ENCODE measurements around the gene DPCD. TPM values are rescaled to one million over a fixed set of nuclear protein-coding genes. Genes with fewer than 3 reads are reported as not detected.

Gene DPCD
- total RNA-seq, 1 experiment from 2014 or later: 39.5 TPM

GRCh38 chr10:101650863-101651262 lies 62.7 kb downstream of the DPCD start:
- Histone ChIP-seq H3K79me2 (ENCODE audit: insufficient read depth, low read length) (no peaks in the 10 kb centered on the region), H3K4me3 (replicated peaks in 1 of 2; ENCODE audit: low read depth in 1 of 2, low read length in 2 of 2) (no peak overlapping the region), H3K9me3 (ENCODE audit: control insufficient read depth in 1 of 2, insufficient read depth in 1 of 2, low read depth in 1 of 2, low read length in 2 of 2) (no peaks in the 10 kb centered on the region), H4K20me1 (ENCODE audit: insufficient read depth) (no peaks in the 10 kb centered on the region), H2AFZ (ENCODE audit: low read depth, low read length, poor library complexity, severe bottlenecking) (no peak overlapping the region), H3K36me3 (ENCODE audit: control insufficient read depth in 1 of 2, insufficient read depth in 2 of 2, low read length in 2 of 2) (no peaks in the 10 kb centered on the region), H3K27ac (ENCODE audit: low read depth, low read length) (no peak overlapping the region), H3K9ac (ENCODE audit: low read length) (no peak overlapping the region), H3K27me3 (ENCODE audit: insufficient read depth, low read length) (no peaks in the 10 kb centered on the region), H3K4me2 (ENCODE audit: low read length) (no peak overlapping the region), H3K9me2 (ENCODE audit: insufficient read depth) (no peaks in the 10 kb centered on the region), H3K4me1 (ENCODE audit: control insufficient read depth in 1 of 2, insufficient read depth in 2 of 2, low read length in 2 of 2) (no peaks in the 10 kb centered on the region)
- intact Hi-C loops (cut with micrococcal nuclease): no loop called here
- DNase-seq (ENCODE audit: low read depth, low spot score): no peak
- no peak for TF ChIP-seq ATF3 (IDR thresholded peaks at IDR 0.05)
- no peak for TF ChIP-seq RAD21 (IDR thresholded peaks at IDR 0.05; ENCODE audit: low read depth)
- no peak for TF ChIP-seq JUND (IDR thresholded peaks at IDR 0.05)
- TF ChIP-seq TCF7L2 (IDR thresholded peaks at IDR 0.05; ENCODE audit: borderline replicate concordance, extremely low read depth, insufficient read depth, insufficient read length): no peak
- TF ChIP-seq ZBTB33 (IDR thresholded peaks at IDR 0.05; ENCODE audit: extremely low read depth, insufficient replicate concordance, low read length): no peak
- no peak for TF ChIP-seq EZH2phosphoT487 (IDR thresholded peaks at IDR 0.05; ENCODE audit: borderline replicate concordance)
- no peak for TF ChIP-seq CTCF (IDR thresholded peaks at IDR 0.05 in 2 of 3, conservative IDR thresholded peaks at IDR 0.05 in 1 of 3; ENCODE audit: borderline replicate concordance in 1 of 3, insufficient read depth in 1 of 3, low read depth in 2 of 3, low read length in 2 of 3)
- TF ChIP-seq POLR2AphosphoS5 (IDR thresholded peaks at IDR 0.05; ENCODE audit: low read depth, low read length): no peak
- no peak for TF ChIP-seq SRF (IDR thresholded peaks at IDR 0.05; ENCODE audit: low read depth)
- no peak for TF ChIP-seq EGR1 (IDR thresholded peaks at IDR 0.05; ENCODE audit: low read depth)
- TF ChIP-seq SP1 (IDR thresholded peaks at IDR 0.05; ENCODE audit: low read depth): no peak
- ChIA-PET CTCF (no interaction called here), RAD21 (ENCODE audit: low non-redundant PET in 1 of 2, low total read pairs in 2 of 2, uncharacterized antibody in 2 of 2, unreplicated experiment in 2 of 2) (no interaction called here), POLR2A (no interaction called here)
- BruUV-seq (replicated peaks): no TSS peak
- no peak for ATAC-seq

All from HCT116 (cell line).